ENCODE results near the gene PROM1. TPM values are rescaled to one million over a fixed set of nuclear protein-coding genes. Genes with fewer than 3 reads are reported as not detected.

PROM1 gene
- total RNA-seq, 1 experiment from 2014 or later, result 196 TPM

DNA sequence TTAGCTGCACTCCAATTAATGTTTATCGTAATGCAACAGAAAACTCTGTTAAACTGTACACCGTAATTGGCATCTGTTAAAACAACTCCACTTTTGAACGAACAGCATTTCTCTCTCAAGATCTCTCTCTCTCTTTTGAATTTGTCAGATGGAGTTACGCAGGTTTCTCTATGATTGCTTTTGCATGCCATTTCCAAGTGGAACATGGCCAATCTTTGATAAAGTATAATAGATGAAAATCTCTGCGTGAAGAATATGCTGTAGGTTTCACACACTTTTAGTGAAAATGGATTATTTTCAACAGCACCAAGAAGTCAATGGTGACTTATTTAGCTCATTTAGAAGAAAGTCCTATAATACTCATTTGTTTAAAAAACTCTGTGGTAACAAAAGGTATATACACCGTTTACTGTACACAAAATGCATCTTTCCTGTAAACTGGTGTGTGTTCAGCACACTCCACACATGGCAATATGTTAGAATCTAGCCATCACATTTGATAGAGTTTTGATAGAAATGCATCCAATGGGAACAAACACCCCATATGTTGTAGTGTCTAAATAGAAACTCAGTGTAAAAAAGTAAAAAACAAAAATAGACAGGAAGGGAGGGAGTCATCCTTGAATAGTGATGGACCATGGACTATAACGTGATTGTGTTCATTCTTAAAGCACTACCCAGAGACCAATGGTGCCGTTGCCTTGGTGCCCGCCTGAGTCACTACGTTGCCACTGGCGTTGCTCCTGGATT lies 115.1 kb downstream of the PROM1 start:
- H3K4me1 Mint-ChIP-seq (ENCODE audit: low read depth, unreplicated experiment), result no peaks in the 10 kb centered on the region
- TF ChIP-seq, protein P1, sequence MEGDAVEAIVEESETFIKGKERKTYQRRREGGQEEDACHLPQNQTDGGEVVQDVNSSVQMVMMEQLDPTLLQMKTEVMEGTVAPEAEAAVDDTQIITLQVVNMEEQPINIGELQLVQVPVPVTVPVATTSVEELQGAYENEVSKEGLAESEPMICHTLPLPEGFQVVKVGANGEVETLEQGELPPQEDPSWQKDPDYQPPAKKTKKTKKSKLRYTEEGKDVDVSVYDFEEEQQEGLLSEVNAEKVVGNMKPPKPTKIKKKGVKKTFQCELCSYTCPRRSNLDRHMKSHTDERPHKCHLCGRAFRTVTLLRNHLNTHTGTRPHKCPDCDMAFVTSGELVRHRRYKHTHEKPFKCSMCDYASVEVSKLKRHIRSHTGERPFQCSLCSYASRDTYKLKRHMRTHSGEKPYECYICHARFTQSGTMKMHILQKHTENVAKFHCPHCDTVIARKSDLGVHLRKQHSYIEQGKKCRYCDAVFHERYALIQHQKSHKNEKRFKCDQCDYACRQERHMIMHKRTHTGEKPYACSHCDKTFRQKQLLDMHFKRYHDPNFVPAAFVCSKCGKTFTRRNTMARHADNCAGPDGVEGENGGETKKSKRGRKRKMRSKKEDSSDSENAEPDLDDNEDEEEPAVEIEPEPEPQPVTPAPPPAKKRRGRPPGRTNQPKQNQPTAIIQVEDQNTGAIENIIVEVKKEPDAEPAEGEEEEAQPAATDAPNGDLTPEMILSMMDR (IDR thresholded peaks at IDR 0.05; ENCODE audit: insufficient read depth in 1 of 2, low read depth in 1 of 2, low read length in 1 of 2, severe bottlenecking in 1 of 2, unreplicated experiment in 1 of 2), result no peak
- H3K36me3 Mint-ChIP-seq (ENCODE audit: insufficient read depth, unreplicated experiment), result peaks cover 63% of the 10 kb centered on the region
- POLR2A ChIA-PET, result no interaction called here
- no peak overlapping the region for H3K4me3 ChIP-seq (ENCODE audit: low read depth, low read length)
- intact Hi-C loops (cut with micrococcal nuclease; ENCODE audit: unreplicated experiment), result no loop called here
- H3K27ac Mint-ChIP-seq (ENCODE audit: unreplicated experiment), result no peak overlapping the region
- TSS peak; percentile 64 for BruUV-seq (replicated peaks)
- 0 out of 2 replicates have a peak, but pooled peaks cover 3% of the 10 kb centered on the region for H3K9me3 ChIP-seq
- no peaks in the 10 kb centered on the region for H3K27me3 ChIP-seq (replicated peaks; ENCODE audit: control insufficient read depth, insufficient read depth, low read length)
- H3K4me1 ChIP-seq, result no peaks in the 10 kb centered on the region
- no peaks in the 10 kb centered on the region for H3K27me3 Mint-ChIP-seq (ENCODE audit: insufficient read depth, unreplicated experiment)
- DNase-seq, result no peak
- no peaks in the 10 kb centered on the region for H3K36me3 ChIP-seq (ENCODE audit: control insufficient read depth, insufficient read depth, low read length)
- CTCF ChIA-PET, result no interaction called here
- H3K9me3 Mint-ChIP-seq (ENCODE audit: unreplicated experiment), result peaks cover 15% of the 10 kb centered on the region
- no peak overlapping the region for H3K4me3 Mint-ChIP-seq (ENCODE audit: unreplicated experiment)

GRCh38 chr4:15965325-15965724 lies 118.5 kb downstream of the PROM1 start:
- DNase-seq, result no peak
- no peaks in the 10 kb centered on the region for H3K4me1 Mint-ChIP-seq (ENCODE audit: low read depth, unreplicated experiment)
- no peak overlapping the region for H3K4me3 Mint-ChIP-seq (ENCODE audit: unreplicated experiment)
- H3K9me3 ChIP-seq, result 0 out of 2 replicates have a peak, but pooled peaks cover 3% of the 10 kb centered on the region
- no peaks in the 10 kb centered on the region for H3K27me3 ChIP-seq (replicated peaks; ENCODE audit: control insufficient read depth, insufficient read depth, low read length)
- H3K4me1 ChIP-seq, result no peaks in the 10 kb centered on the region
- H3K27ac Mint-ChIP-seq (ENCODE audit: unreplicated experiment), result no peak overlapping the region
- peaks cover 15% of the 10 kb centered on the region for H3K9me3 Mint-ChIP-seq (ENCODE audit: unreplicated experiment)
- H3K4me3 ChIP-seq (ENCODE audit: low read depth, low read length), result no peak overlapping the region
- no peaks in the 10 kb centered on the region for H3K27me3 Mint-ChIP-seq (ENCODE audit: insufficient read depth, unreplicated experiment)
- ChIA-PET CTCF (interaction anchor here (0.9 to 1.3 kb wide), 3 partner anchors 36 to 160 kb away, joined by 3 to 6 read pairs (median 5); no protein-coding TSS in a partner anchor), POLR2A (no interaction called here)
- TF ChIP-seq, protein P1 (IDR thresholded peaks at IDR 0.05; ENCODE audit: insufficient read depth in 1 of 2, low read depth in 1 of 2, low read length in 1 of 2, severe bottlenecking in 1 of 2, unreplicated experiment in 1 of 2), result no peak
- intact Hi-C loops (cut with micrococcal nuclease; ENCODE audit: unreplicated experiment), result no loop called here
- no TSS peak for BruUV-seq (replicated peaks)
- peaks cover 56% of the 10 kb centered on the region for H3K36me3 Mint-ChIP-seq (ENCODE audit: insufficient read depth, unreplicated experiment)
- no peaks in the 10 kb centered on the region for H3K36me3 ChIP-seq (ENCODE audit: control insufficient read depth, insufficient read depth, low read length)

DNA sequence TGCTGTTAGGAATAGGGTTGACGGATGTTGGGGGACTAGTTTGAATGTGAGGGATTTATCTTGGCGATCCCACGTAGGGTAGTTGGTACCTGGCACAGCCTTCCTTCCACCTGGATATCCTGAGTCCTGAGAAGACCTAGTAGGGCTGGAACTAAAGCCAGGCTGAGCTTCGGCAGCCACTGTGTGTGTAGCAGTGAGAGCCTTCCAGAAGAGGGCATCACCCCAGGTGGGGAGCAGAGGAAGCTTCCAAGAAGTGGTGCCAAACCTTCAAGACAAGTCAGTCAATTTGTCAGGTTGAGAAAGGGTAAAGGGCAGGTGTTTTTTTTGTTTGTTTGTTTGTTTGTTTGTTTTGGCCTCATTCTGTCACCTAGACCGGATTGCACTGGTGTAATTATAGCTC lies 119.7 kb downstream of the PROM1 start:
- 0 out of 2 replicates have a peak, but pooled peaks cover 3% of the 10 kb centered on the region for H3K9me3 ChIP-seq
- Mint-ChIP-seq H3K9me3 (ENCODE audit: unreplicated experiment) (peaks cover 15% of the 10 kb centered on the region), H3K36me3 (ENCODE audit: insufficient read depth, unreplicated experiment) (peaks cover 48% of the 10 kb centered on the region), H3K27ac (ENCODE audit: unreplicated experiment) (no peak overlapping the region), H3K4me3 (ENCODE audit: unreplicated experiment) (no peak overlapping the region), H3K4me1 (ENCODE audit: low read depth, unreplicated experiment) (no peaks in the 10 kb centered on the region), H3K27me3 (ENCODE audit: insufficient read depth, unreplicated experiment) (no peaks in the 10 kb centered on the region)
- TF ChIP-seq, protein P1 (IDR thresholded peaks at IDR 0.05; ENCODE audit: insufficient read depth in 1 of 2, low read depth in 1 of 2, low read length in 1 of 2, severe bottlenecking in 1 of 2, unreplicated experiment in 1 of 2), result no peak
- peak in 1 of 2 experiments; percentile 32 for DNase-seq
- no peaks in the 10 kb centered on the region for H3K36me3 ChIP-seq (ENCODE audit: control insufficient read depth, insufficient read depth, low read length)
- no peak overlapping the region for H3K4me3 ChIP-seq (ENCODE audit: low read depth, low read length)
- no peaks in the 10 kb centered on the region for H3K27me3 ChIP-seq (replicated peaks; ENCODE audit: control insufficient read depth, insufficient read depth, low read length)
- BruUV-seq (replicated peaks), result no TSS peak
- ChIA-PET CTCF (interaction anchor here (0.6 to 1.8 kb wide), 5 partner anchors 37 to 301 kb away, joined by 3 to 9 read pairs (median 6); no protein-coding TSS in a partner anchor), POLR2A (interaction anchor here (0.7 kb wide), 1 partner anchor 302 kb away, joined by 3 read pairs; no protein-coding TSS in a partner anchor)
- intact Hi-C loops (cut with micrococcal nuclease; ENCODE audit: unreplicated experiment), result no loop called here
- H3K4me1 ChIP-seq, result no peaks in the 10 kb centered on the region
